Measurements from ENCODE around the gene GEMIN8.

The GEMIN8 gene

GRCh38 chrX:14029425-14030173 lies at the start of gene GEMIN8 (continued):
- TF ChIP-seq ZSCAN16 (tag by site-specific recombination; IDR thresholded peaks at IDR 0.05), result no peak
- TF ChIP-seq OSR2 (tag by site-specific recombination; IDR thresholded peaks at IDR 0.05), result peak; percentile 95
- no peak; the same call in 1 of the 2 replicates for TF ChIP-seq ZNF18 (tag by site-specific recombination; IDR thresholded peaks at IDR 0.05)
- peak; percentile 46 for TF ChIP-seq YY2 (tag by site-specific recombination; IDR thresholded peaks at IDR 0.05)
- TF ChIP-seq ZNF37A (tag by site-specific recombination; IDR thresholded peaks at IDR 0.05), result peak; percentile 65; the same call in 1 of the 2 replicates
- no peak for TF ChIP-seq OVOL3 (tag by site-specific recombination; IDR thresholded peaks at IDR 0.05)
- no peak for TF ChIP-seq ZNF513 (tag by site-specific recombination; IDR thresholded peaks at IDR 0.05)
- peak; percentile 96; the same call in 1 of the 2 replicates for TF ChIP-seq KLF7 (tag by site-specific recombination; IDR thresholded peaks at IDR 0.05; ENCODE audit: borderline replicate concordance)
- no peak for TF ChIP-seq ZNF23 (tag by site-specific recombination; IDR thresholded peaks at IDR 0.05; ENCODE audit: borderline replicate concordance)
- no peak for TF ChIP-seq PRDM2 (tag by site-specific recombination; IDR thresholded peaks at IDR 0.05; ENCODE audit: borderline replicate concordance)
- peak; percentile 66; the same call in 1 of the 2 replicates for TF ChIP-seq ZNF391 (tag by site-specific recombination; IDR thresholded peaks at IDR 0.05; ENCODE audit: borderline replicate concordance, low read depth)
- no peak for TF ChIP-seq ZNF426 (tag by site-specific recombination; IDR thresholded peaks at IDR 0.05)
- TF ChIP-seq KLF8 (tag by site-specific recombination; IDR thresholded peaks at IDR 0.05), result peak; percentile 77
- TF ChIP-seq ZNF214 (tag by site-specific recombination; IDR thresholded peaks at IDR 0.05; ENCODE audit: borderline replicate concordance), result no peak
- peak; percentile 92 for TF ChIP-seq ZNF423 (tag by site-specific recombination; IDR thresholded peaks at IDR 0.05)
- TF ChIP-seq PBX3 (CRISPR knock-in tag; IDR thresholded peaks at IDR 0.05), result peak; percentile 92
- peak; percentile 14; the same call in 1 of the 2 replicates for TF ChIP-seq REST (tag by site-specific recombination; IDR thresholded peaks at IDR 0.05)
- peak; percentile 99 for TF ChIP-seq PATZ1 (tag by site-specific recombination; IDR thresholded peaks at IDR 0.05)
- 0 out of 2 replicates have a peak, but pooled peaks have one; percentile 18 for TF ChIP-seq FEZF1 (tag by site-specific recombination; IDR thresholded peaks at IDR 0.05)
- TF ChIP-seq ZNF501 (tag by site-specific recombination; IDR thresholded peaks at IDR 0.05), result peak; percentile 68; the same call in 1 of the 2 replicates
